ENCODE measurements around the gene S100A8. TPM values are rescaled to one million over a fixed set of nuclear protein-coding genes. Genes with fewer than 3 reads are reported as not detected.

S100A8 gene
- total and polyA plus RNA-seq, 4 donors = 38.4 to 99.3 (median 41.9) TPM

DNA sequence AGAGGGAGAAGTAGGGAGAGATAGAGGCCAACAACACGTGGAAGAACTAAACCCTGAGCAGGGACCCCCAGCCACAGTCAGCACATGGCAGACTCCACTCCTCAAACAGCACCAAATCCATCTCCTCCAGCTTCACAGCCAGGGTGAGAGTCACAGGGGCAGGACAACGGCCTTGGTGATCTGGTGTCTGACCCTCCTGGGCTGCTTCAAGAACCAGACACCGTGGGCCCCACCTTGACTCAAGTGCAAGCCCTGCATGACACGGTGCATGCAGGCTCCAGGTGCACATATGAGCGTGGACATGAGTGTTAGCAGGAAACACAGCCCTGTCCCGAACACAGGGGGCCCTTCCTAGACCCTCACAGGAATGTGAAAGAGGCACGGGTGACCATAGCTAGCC lies 47.7 kb upstream of the S100A8 start:
- Histone ChIP-seq H3K27ac (ENCODE audit: low read depth in 1 of 2, low read length in 2 of 2) (no peak overlapping the region), H3K9ac (ENCODE audit: low read depth in 1 of 2, low read length in 2 of 2) (no peak overlapping the region), H3K27me3 (ENCODE audit: control insufficient read depth in 4 of 4, insufficient read depth in 4 of 4, low read length in 3 of 4) (no peaks in the 10 kb centered on the region), H3K9me3 (ENCODE audit: control insufficient read depth in 4 of 4, low read length in 3 of 4) (peaks cover 0 to 2% (median 0%) of the 10 kb centered on the region in 4 donors), H3K36me3 (ENCODE audit: control insufficient read depth in 4 of 4, insufficient read depth in 3 of 4, low read depth in 1 of 4, low read length in 3 of 4) (no peaks in the 10 kb centered on the region), H3K4me1 (ENCODE audit: control insufficient read depth in 4 of 4, insufficient read depth in 4 of 4, low read length in 3 of 4) (no peaks in the 10 kb centered on the region), H3K4me3 (ENCODE audit: low read depth in 1 of 3, low read length in 3 of 3) (no peak overlapping the region)
- WGBS = 66% methylated on average over 7 of the region's 7 CpGs
- TF ChIP-seq, protein P1, sequence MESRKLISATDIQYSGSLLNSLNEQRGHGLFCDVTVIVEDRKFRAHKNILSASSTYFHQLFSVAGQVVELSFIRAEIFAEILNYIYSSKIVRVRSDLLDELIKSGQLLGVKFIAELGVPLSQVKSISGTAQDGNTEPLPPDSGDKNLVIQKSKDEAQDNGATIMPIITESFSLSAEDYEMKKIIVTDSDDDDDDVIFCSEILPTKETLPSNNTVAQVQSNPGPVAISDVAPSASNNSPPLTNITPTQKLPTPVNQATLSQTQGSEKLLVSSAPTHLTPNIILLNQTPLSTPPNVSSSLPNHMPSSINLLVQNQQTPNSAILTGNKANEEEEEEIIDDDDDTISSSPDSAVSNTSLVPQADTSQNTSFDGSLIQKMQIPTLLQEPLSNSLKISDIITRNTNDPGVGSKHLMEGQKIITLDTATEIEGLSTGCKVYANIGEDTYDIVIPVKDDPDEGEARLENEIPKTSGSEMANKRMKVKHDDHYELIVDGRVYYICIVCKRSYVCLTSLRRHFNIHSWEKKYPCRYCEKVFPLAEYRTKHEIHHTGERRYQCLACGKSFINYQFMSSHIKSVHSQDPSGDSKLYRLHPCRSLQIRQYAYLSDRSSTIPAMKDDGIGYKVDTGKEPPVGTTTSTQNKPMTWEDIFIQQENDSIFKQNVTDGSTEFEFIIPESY (IDR thresholded peaks at IDR 0.05) = no peak
- TF ChIP-seq JUND (IDR thresholded peaks at IDR 0.05) (no peak), NR2F2 (IDR thresholded peaks at IDR 0.05) (no peak), FOXA1 (IDR thresholded peaks at IDR 0.05) (no peak), GABPA (IDR thresholded peaks at IDR 0.05 in 1 of 2, conservative IDR thresholded peaks at IDR 0.05 in 1 of 2) (no peak), EGR1 (IDR thresholded peaks at IDR 0.05; ENCODE audit: low read depth in 2 of 2) (no peak), HNF4A (conservative IDR thresholded peaks at IDR 0.05) (no peak), SP1 (IDR thresholded peaks at IDR 0.05) (no peak), HNF4G (IDR thresholded peaks at IDR 0.05) (no peak), TAF1 (conservative IDR thresholded peaks at IDR 0.05) (no peak), RAD21 (IDR thresholded peaks at IDR 0.05) (no peak), YY1 (IDR thresholded peaks at IDR 0.05) (no peak), RXRA (IDR thresholded peaks at IDR 0.05) (no peak), FOXA2 (IDR thresholded peaks at IDR 0.05) (no peak)
- TF ChIP-seq, protein P2, sequence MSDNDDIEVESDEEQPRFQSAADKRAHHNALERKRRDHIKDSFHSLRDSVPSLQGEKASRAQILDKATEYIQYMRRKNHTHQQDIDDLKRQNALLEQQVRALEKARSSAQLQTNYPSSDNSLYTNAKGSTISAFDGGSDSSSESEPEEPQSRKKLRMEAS (IDR thresholded peaks at IDR 0.05) = no peak
- TF ChIP-seq, protein P3, sequence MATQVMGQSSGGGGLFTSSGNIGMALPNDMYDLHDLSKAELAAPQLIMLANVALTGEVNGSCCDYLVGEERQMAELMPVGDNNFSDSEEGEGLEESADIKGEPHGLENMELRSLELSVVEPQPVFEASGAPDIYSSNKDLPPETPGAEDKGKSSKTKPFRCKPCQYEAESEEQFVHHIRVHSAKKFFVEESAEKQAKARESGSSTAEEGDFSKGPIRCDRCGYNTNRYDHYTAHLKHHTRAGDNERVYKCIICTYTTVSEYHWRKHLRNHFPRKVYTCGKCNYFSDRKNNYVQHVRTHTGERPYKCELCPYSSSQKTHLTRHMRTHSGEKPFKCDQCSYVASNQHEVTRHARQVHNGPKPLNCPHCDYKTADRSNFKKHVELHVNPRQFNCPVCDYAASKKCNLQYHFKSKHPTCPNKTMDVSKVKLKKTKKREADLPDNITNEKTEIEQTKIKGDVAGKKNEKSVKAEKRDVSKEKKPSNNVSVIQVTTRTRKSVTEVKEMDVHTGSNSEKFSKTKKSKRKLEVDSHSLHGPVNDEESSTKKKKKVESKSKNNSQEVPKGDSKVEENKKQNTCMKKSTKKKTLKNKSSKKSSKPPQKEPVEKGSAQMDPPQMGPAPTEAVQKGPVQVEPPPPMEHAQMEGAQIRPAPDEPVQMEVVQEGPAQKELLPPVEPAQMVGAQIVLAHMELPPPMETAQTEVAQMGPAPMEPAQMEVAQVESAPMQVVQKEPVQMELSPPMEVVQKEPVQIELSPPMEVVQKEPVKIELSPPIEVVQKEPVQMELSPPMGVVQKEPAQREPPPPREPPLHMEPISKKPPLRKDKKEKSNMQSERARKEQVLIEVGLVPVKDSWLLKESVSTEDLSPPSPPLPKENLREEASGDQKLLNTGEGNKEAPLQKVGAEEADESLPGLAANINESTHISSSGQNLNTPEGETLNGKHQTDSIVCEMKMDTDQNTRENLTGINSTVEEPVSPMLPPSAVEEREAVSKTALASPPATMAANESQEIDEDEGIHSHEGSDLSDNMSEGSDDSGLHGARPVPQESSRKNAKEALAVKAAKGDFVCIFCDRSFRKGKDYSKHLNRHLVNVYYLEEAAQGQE (IDR thresholded peaks at IDR 0.05) = no peak
- TF ChIP-seq, protein P4, sequence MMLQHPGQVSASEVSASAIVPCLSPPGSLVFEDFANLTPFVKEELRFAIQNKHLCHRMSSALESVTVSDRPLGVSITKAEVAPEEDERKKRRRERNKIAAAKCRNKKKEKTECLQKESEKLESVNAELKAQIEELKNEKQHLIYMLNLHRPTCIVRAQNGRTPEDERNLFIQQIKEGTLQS (IDR thresholded peaks at IDR 0.05) = no peak
- TF ChIP-seq, protein P5, sequence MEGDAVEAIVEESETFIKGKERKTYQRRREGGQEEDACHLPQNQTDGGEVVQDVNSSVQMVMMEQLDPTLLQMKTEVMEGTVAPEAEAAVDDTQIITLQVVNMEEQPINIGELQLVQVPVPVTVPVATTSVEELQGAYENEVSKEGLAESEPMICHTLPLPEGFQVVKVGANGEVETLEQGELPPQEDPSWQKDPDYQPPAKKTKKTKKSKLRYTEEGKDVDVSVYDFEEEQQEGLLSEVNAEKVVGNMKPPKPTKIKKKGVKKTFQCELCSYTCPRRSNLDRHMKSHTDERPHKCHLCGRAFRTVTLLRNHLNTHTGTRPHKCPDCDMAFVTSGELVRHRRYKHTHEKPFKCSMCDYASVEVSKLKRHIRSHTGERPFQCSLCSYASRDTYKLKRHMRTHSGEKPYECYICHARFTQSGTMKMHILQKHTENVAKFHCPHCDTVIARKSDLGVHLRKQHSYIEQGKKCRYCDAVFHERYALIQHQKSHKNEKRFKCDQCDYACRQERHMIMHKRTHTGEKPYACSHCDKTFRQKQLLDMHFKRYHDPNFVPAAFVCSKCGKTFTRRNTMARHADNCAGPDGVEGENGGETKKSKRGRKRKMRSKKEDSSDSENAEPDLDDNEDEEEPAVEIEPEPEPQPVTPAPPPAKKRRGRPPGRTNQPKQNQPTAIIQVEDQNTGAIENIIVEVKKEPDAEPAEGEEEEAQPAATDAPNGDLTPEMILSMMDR (IDR thresholded peaks at IDR 0.05; ENCODE audit: low read depth, low read length, missing input control) = no peak
- DNase-seq (ENCODE audit: low spot score) = no peak

Data from liver (tissue), 9 donors.